Measurements from ENCODE around the gene MBNL2. TPM values are rescaled to one million over a fixed set of nuclear protein-coding genes. Genes with fewer than 3 reads are reported as not detected.

Gene MBNL2
- total RNA-seq, 1 donor from 2014 or later, result 102 TPM

DNA sequence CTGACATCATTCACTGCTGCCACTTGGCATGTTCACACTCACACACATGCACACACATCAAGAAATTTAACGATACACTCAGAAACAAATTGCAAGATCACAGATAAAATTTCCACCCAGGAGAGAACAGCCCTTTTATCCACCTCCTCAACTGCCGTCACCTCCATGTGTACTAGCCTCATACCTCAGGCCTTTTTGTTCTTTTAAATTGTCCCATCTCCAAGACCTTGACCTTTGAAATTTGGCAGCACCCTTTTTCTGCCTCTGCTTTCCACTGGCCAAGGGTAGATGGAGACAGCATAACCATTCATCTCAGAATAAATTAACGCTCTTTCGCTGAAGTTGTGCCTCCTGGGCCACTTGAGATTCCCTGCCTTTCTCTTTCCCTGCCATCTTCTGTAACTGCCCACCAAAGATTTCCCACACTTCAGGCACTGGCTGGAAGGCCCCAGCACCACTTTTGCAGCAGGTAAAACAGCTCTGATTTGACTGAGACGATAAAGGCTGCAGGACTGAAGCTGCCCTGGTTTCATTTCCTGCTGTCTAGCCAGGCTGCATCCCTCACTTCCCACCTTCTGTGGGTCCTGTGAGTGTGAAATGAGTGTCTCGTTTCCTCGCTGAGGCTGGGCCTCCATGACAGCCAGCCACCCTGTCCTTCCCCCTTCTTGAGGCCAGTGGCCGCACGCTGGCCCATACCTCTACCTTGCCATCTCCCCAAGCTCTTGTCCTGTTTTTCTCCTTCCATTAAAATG is 39.3 kb downstream of the MBNL2 start:
- intact Hi-C loops (cut with DNase I), result no loop called here
- peak; percentile 14 for ATAC-seq
- no peak for DNase-seq (ENCODE audit: low spot score)

DNA sequence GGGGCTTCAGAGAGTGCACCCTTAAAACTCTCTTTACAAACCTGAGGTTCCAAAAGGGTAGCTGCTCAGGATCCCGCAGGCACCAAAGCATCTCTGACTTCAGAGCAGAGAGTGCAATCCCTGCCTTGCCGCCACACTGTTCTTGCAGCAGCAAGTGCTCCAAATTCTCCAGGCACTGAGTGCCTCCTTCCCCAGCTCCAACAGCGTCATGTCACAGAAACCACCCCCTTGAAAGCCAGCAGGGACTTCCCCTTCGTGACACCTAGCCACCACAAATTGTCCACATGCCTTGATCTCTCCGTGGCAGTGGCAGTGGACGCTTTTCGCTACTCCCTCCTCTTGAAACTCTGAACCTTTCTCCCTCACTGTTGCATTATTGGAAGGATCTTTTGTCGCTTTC is 39.9 kb downstream of the MBNL2 start:
- ATAC-seq, result no peak

DNA sequence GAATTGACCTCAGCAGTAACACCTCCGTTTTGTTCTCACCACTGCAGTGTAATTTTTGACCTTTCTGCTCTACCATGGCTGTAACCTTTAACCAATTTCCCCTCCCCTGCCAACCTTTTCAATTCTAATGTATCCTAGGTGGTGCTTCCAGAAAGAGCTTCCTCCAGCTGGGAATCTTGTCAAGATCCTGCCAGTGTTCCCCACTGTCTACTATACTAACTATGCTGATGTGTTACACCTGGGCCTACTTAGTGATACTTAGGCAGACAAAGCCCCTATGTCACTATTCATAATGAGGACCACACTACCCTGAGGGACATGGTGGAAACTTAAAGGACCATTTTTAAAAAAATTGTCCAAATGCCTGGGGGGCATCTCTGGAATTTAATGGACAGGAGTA is 41.0 kb downstream of the MBNL2 start:
- intact Hi-C loops (cut with DNase I), result no loop called here
- no peak for DNase-seq (ENCODE audit: low spot score)
- ATAC-seq, result no peak

More for the DNA sequence above, 39.9 kb downstream of the MBNL2 start:
- intact Hi-C loops (cut with DNase I), result no loop called here
- DNase-seq (ENCODE audit: low spot score), result no peak

DNA sequence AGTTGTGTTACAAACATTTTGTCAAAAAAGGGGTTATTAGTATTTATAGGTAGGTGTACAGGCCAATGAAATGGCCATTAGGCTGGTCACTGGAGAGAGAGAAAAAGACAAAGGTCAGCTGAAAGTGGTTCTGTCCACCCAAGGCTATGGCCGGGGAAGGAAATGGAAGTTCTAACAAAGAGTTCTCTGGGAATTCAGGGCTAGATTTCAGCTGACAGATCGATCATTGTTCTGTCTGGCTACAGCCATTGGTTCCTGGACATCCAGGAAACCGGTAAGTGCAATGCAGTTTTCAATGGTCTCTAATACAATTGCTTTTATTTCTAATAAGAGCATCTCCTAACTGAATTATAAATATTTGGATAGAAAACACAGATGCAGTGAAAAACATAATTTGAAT is 42.5 kb downstream of the MBNL2 start:
- no peak for DNase-seq (ENCODE audit: low spot score)
- intact Hi-C loops (cut with DNase I), result loop anchor here (1.0 kb wide), 1 partner anchor 34 kb away; no protein-coding TSS in a partner anchor
- ATAC-seq, result no peak

DNA sequence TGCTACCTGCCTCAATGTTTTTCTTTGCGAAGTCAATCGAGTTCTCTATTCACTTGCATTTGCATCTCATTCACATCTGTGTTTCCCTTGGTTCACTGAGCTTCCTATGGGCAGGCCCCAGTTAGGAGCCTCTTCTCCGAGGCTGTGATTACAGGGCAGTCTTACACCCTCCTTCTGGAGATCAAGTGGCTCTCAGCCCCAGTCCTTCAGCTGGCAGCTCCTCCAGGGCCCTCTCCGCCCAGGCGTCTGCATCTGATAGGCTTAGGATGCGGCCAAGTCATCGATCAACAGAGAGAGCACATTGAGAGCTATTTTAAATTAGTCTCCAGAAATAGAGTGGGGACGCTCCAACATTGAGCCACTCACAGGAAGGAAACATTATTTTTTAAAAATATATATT is 44.2 kb downstream of the MBNL2 start:
- no peak for ATAC-seq
- DNase-seq (ENCODE audit: low spot score), result no peak
- intact Hi-C loops (cut with DNase I), result no loop called here

DNA sequence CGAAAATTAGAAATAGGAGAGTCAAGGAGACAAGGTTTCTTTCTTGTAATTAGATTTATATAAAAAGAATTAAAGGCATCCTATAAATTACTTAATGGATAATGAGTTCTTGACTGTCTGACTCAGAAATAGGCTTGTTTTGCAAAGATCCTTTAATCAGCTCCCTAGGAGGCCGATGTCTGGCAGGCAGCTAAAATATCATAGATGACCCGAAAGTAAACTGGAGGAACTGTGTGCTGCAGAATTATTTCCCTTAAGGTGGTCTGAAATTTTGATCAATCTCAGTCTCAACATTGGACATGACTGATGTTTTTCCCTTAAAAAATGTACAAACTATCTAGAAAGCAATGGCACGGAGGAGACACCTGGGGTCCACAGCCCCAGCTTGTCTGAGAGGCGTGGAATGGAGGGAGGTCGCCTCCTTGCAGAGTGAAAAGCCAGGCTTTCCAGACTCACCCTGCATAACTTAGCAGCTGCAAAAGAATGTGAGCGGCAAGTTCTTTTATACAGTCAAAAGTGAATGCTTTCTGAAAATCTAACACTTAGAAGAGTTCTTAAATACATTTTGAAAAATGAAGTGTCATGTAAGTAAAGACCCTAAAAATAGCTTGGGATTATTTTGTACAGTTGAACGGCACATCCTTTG is 44.8 kb downstream of the MBNL2 start:
- no peak for ATAC-seq
- intact Hi-C loops (cut with DNase I), result no loop called here
- no peak for DNase-seq (ENCODE audit: low spot score)

DNA sequence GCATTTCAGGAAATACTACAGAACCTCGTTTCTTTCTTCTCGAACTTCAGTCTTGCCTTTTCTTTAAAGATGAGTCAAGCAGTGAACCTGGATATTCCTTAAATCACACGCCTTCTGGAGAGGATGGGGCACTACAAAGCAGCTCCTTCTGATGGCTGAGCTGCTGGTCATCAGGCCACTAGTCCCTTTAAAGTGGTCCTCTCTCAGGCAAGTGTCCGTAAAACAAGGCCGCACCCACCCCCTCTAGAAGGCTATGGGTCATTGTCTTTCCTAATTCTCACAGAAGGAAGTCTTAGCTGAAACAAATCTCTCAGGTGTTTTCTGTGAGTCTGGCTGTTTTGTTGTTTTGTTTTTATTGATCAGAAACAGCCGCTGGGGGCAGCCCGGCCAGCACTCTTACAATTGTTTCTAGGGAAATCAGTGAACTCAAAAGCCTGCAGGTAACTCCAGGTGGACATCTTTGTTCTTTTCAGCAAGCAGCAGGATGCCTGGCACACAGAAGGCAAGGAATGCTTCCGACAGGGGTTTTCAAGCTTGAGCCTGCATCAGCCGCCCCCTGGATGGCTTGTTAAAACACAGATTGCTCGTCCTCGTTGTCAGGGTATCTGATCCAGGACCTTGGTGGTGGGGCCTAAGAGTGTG is 45.4 kb downstream of the MBNL2 start:
- no peak for ATAC-seq
- DNase-seq (ENCODE audit: low spot score), result no peak
- intact Hi-C loops (cut with DNase I), result no loop called here

DNA sequence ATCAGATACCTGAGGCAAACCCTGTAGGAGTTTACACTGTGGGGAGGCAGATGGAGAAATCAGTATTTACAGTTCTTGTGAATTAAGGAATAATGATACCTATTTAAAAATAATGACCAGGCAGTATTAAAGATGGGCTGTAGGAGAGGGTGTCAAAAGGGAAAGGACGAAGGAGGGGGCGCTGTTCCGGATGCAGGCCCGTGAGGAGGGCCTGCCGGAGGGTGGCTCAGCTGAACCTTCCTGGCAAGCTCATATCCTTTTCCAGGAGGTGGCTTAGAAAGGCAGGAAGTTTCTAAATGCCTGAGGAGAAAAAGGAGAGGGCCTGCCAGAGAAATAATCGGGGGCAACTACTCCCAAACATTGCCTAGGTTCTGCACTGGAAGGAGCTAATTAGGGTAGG is 46.6 kb downstream of the MBNL2 start:
- intact Hi-C loops (cut with DNase I), result no loop called here
- ATAC-seq, result peak; percentile 43
- DNase-seq (ENCODE audit: low spot score), result no peak

DNA sequence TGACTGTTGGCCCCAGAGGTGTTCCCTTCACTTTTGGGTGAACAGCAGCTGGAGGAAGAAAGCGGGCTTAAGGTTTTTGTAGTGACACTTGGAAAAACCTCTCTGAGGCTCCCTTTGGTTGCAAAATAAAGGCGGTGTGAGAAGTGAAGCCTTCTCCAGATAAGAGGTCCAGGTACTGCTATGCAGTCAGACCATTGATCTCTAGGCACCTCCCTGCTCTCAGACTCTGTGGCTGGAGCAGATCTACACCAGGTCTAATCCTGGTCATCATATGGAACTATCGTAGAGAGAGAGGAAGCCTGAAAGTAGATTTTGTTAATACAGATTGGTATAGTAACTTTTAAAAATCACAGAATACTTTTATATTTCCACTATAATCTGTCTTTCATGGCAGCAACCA is 47.5 kb downstream of the MBNL2 start:
- intact Hi-C loops (cut with DNase I), result no loop called here
- DNase-seq (ENCODE audit: low spot score) (no peak), ATAC-seq (no peak)

DNA sequence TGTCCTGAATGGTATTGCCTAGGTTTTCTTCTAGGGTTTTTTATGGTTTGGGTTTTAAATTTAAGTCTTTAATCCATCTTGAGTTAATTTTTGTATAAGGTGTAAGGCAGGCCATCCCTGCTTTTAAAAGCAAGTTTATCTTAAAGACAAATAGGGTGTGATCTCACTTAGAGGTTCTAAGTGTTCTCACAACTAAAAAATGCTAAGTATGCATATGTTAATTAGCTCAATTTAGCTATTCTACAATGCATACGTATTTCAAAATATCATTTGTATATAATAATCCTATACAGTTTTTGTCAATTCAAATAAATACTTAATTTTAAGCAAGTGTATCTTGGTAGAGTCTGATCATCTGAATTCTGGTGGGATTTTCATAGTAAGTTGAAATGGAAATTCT is 50.4 kb downstream of the MBNL2 start:
- DNase-seq (ENCODE audit: low spot score), result no peak
- no peak for ATAC-seq
- intact Hi-C loops (cut with DNase I), result no loop called here

DNA sequence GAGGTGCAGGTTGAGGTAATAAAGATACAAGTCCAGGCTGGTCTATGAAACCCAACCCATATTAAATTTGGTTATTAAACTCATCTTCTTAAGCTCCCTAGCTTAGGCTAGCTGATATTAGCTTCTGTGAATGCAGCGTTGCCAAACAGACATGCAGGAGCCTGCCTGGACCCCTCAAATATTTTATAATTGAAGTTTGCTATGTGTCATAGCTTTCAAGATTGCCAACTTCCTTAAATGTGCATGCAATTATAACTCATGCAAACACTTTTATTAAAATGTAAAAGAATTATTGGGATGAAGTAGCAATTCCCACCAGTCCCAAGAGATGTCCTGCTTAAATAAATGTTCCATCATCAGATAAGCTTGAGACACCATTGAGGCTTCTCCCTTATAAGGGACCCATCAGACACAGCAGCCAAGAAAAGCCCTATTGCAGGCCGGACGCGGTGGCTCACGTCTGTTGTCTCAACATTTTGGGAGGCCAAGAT is 51.3 kb downstream of the MBNL2 start:
- intact Hi-C loops (cut with DNase I), result no loop called here
- ATAC-seq (no peak), DNase-seq (ENCODE audit: low spot score) (no peak)

DNA sequence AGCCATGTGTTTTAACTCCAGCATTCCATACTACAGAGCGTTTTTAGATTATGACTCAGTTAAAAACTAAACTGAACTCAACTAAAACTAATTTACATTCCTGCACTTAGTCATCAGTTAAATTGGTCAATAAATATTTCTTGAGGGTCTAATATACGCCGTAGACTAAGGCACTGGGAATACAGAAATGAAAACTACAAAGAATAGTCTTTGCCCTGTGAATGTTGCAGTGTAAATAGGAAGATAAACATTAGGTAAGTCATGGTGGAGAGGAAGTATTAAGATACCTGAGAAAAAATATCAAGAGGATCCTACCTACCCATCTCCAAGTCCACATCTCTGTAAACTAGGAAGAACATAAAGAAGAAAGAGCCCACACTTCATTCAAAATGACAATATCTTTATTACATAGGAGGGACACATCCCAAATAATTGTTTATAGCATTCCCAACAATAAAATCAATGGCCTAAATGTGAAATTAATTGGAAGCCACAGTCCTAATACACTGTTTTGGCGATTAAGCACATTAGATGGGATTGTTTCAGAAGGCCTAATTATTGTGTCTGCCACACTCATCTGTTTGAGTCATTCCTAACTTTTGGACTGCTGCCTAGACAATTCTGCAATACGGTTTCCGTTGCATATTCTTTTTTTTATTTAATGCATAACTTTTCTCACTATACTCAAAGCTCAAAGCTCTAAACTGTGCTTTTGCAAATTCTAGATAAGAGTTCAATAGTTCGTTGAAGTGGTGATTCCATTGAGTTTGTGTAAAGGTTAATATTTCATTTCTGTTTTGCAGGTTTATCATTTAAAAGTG is 52.9 kb downstream of the MBNL2 start:
- intact Hi-C loops (cut with DNase I), result no loop called here
- peak; percentile 45 for ATAC-seq
- DNase-seq (ENCODE audit: low spot score), result no peak

DNA sequence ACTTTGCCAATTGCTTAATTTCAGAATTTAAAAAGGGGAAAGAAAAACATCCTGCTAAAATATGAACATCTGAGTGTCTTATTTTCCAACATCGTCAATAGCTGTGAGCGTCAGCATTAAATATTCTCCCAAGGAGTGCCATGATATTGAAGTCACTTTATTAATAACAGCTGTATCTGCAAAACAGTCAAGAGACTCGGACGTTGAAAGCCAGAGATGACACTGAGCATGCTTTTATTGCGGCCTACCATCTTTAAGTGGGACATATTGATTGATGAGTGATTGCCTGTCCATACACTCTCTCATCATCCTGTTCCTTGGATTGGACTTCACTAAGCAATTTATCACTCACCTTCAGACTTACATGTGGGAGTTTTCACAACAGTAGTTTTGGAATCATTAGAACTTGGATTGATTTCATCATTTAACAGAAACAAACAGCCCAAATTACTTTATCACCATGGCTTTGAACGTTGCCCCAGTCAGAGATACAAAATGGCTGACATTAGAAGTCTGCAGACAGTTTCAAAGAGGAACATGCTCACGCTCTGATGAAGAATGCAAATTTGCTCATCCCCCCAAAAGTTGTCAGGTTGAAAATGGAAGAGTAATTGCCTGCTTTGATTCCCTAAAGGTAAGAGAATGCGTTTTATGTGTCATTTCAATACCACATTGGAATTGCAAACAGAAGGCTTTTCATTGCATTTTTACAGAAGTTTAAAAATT is 53.8 kb downstream of the MBNL2 start:
- ATAC-seq, result no peak
- intact Hi-C loops (cut with DNase I), result no loop called here

DNA sequence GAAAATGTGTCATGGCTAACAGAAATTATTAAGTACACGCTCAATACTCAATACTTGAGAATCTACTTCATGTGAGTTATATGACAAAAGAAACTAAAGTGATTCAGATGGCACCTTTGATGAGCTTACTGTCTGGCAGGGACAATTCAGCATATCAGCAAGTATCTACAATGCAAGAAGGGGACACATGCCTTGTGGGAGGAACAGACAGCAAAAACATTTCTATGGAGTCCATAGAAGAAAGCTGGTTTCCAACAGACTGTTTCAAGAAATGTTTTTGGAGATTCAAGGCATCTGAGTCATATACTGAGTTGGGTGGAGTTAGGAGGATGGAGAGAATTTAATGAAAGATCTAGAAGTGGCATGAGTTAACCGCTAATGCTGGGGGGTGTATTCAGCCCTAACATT is 54.7 kb downstream of the MBNL2 start:
- DNase-seq (ENCODE audit: low spot score), result no peak
- ATAC-seq, result no peak
- intact Hi-C loops (cut with DNase I), result no loop called here

More for the DNA sequence above, 53.8 kb downstream of the MBNL2 start:
- no peak for DNase-seq (ENCODE audit: low spot score)

DNA sequence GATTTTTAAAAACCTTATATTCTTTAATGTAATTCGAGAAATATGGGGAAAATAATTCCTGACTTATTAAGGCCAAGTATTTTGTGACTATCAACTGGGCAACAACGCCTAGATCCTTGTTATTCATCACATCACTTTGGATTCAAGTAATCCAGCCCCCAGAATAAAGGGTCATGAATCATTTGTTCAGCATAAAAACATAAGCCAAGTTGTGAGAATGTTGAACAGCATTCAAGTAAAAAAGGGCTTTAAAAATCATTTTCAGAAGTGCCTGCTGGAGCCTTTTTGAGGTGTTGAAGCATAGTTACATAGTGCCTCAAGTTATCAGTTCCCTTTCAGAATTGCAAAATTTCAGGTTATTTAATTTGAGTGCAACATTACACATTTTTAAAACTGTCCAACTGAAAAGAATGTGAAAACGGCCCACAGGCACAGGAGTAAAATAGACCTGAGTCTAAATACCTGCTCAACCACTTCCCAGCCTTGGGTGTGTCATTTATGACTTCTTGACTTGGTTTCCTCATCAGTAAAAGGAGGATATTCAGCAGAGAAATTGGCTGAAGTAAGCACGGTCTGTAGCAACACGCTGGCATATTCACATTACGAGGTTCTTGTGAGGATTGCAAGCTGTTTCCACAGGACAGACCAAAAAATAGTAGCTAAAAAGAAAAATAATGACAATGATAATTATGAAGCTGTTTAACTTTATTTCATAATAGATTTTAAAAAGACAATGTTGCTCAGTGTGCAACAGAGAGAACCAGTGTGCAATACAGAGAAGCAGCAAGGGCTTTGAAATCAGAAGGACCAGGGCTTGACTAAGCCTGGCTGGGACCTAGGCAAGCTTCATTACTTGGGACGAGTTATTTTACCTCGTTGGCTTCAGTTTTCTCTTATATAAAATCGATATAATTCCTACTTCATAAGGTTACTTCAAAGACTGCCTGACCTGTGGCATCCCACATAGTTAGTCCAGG is 56.6 kb downstream of the MBNL2 start:
- ATAC-seq (peak; percentile 57), DNase-seq (ENCODE audit: low spot score) (no peak)
- intact Hi-C loops (cut with DNase I), result no loop called here

DNA sequence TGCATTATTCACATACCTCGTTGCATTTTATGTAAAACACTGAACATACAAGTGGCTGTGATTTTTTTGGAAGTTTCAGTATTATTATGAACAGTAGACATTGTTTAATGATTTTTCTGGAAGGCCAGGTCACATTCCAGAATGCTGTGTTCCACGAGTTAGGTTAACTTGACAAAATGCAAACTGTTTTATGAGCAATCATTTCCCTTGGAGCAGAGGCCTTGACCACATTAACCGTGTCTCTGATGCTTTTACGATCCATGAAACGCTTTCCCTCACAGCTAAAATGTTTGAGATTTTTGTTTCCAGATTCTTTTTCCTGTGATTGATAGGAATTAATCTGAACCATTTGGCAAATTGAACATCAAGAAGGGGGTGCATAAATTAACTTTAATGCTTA is 57.8 kb downstream of the MBNL2 start:
- no peak for ATAC-seq
- intact Hi-C loops (cut with DNase I), result no loop called here
- no peak for DNase-seq (ENCODE audit: low spot score)

DNA sequence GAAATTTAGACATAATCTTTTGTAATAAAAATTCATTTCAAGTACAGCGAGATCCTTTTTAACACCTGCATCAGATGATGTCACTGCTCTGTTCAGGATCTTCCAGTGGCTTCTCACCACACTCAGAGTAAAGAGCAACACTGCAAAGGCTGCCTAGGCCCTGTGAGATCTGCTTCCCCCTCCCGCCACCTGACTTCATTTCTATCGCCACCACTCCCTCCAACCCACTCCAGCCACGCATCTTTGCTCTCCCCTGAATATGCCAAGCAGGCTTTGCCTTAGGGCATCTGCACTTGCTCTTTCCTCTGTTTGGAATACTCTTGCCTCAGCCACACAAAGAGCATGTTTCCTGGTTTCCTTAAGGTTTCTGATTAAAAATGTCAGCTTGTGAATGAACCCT is 58.3 kb downstream of the MBNL2 start:
- ATAC-seq, result peak; percentile 38
- DNase-seq (ENCODE audit: low spot score), result no peak
- intact Hi-C loops (cut with DNase I), result no loop called here

DNA sequence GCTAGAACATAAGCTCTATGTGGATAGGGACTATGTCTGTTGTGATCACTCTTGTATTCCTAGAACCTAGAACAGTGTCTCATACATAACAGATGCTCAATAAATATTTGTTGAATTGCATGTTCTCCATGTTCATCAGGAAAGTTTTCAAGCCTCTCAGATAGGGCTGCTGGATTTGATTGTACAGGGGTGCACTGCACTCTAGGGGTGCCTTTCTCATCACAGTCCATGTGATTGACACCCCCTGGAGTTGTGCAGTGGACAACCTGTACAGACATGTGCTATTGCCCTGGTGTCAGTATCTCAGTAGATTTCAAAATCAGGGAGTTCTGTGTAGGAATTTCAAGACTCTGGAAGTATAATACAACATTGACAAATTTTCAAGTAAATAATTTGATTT is 58.9 kb downstream of the MBNL2 start:
- ATAC-seq, result no peak
- intact Hi-C loops (cut with DNase I), result no loop called here
- DNase-seq (ENCODE audit: low spot score), result no peak
